ENCODE results near the gene CFL2. TPM values are rescaled to one million over a fixed set of nuclear protein-coding genes. Genes with fewer than 3 reads are reported as not detected.

Gene CFL2
- total RNA-seq, 1 donor from 2014 or later: 7.8 TPM

DNA sequence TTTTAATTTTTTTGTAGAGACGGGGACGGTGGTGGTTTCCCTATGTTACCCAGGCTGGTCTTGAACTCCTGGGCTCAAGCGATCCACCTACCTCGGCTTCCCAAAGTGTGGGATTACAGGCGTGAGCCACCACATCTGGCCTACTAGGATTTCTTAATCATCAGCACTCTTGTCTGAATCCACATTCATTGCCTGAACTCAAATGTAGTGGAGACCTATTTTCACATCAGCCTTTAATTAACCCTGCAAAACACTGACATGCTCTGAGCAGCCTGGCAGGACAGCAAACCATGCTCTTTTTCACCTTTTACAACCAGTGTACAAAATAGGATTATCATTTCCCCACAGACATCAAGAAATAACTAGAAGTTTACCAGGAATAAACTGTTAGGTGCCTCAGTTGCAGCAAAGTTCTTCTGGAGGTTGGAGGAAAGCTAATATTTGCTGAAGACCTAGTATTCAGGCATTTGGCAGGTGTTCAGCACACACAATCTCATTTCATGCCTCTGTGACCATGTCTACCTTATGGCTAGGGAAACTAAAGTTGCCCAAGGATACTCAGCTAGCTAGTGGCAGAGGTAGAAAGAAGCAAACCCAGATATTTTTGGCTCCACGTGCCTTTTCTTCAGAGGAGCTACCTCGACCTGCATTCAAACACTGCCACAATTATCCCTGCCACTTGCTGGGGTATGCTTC lies 37.7 kb downstream of the CFL2 start:
- intact Hi-C loops (cut with micrococcal nuclease): loop anchor here (10.0 kb wide), 1 partner anchor 1008 kb away; no protein-coding TSS in a partner anchor

- intact Hi-C loops (cut with micrococcal nuclease): loop anchor here (2.0 to 10.0 kb wide), 4 partner anchors 39 to 1011 kb away; no protein-coding TSS in a partner anchor
These were observed 40.7 kb downstream of the CFL2 start for GRCh38 chr14:34673702-34674101.

DNA sequence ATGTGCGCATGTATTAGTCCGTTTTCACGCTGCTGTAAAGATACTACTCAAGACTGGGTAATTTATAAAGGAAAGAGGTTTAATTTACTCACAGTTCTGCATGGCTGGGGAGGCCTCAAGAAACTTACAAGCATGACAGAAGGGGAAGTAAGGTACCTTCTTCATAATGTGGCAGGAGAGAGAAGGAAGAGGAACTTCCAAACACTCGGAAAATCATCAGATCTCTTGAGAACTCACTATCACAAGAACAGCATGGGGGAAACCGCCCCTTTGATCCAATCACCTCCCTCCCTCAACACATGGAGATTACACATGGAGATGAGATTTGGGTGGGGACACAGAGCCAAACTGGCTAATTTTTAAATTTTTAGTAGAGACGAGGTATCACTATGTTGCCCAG lies 42.7 kb downstream of the CFL2 start:
- intact Hi-C loops (cut with micrococcal nuclease): loop anchor here (1.0 to 10.0 kb wide), 7 partner anchors 41 to 1013 kb away; partner anchors contain the start of gene SRP54

GRCh38 chr14:34668111-34668510 lies 46.3 kb downstream of the CFL2 start:
- intact Hi-C loops (cut with micrococcal nuclease): no loop called here

DNA sequence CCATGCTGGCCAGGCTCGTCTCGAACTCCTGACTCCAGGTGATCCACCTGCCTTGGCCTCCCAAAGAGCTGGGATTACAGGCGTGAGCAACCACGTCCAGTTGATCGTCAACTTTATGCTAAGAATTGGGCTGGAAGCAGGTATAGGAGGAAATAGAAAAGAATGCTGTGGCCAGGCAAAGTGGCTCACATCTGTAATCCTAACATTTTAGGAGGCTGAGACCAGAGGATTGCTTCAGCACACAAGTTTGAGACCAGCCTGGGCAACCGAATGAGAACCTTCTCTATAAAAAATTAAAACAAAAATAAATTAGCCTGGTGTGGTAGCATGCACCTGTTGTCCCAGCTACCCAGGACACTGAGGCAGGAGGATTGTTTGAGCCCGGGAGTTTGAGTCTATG lies 47.4 kb downstream of the CFL2 start:
- intact Hi-C loops (cut with micrococcal nuclease): no loop called here

DNA sequence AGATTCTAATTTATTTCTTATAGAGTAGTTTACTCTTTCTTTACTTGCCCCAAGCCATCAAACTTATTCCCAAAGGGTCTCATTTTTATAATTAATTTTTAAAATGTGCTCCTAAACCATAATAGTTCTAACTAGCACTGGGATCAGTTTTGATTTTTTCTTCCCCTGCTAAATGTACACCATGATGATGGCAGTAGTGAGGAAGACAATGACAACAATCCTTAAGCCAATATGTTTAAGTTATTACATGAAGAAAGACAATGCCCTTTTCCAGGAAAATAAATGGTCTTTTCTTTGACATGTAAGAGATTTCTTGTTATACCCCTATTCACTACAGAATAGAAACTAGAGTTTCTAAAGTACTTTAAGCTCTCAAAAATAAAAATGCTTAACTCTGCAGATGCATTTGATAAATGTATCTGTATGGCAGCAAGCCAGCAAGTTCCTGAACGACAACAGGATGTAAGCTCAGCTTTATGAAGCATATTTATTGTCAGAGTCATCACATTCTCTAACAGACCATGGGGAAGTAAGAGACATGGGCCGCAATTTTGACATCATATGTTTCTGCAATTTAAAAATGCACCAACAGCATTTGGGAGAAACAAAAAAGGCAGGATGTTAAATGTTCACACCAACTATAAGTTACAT lies 48.5 kb downstream of the CFL2 start:
- intact Hi-C loops (cut with micrococcal nuclease): no loop called here

GRCh38 chr14:34662561-34663088 lies 51.8 kb downstream of the CFL2 start:
- intact Hi-C loops (cut with micrococcal nuclease): no loop called here

GRCh38 chr14:34660796-34661195 lies 53.6 kb downstream of the CFL2 start:
- intact Hi-C loops (cut with micrococcal nuclease): no loop called here

Other genes starting within 250 kb of the CFL2 start
- gene EAPP, start 174.9 kb downstream of the CFL2 start, total RNA-seq: 34.8 and 35.1 TPM in 2 replicates
- 86.6 and 88.4 TPM in 2 replicates for gene SNX6, start 84.4 kb downstream of the CFL2 start, total RNA-seq
- gene BAZ1A, start 160.8 kb upstream of the CFL2 start, total RNA-seq: 55.0 and 58.6 TPM in 2 replicates

Measured in T-helper 1 cell treated with Interleukin-12 subunit alpha and Interleukin-12 subunit beta and Interleukin-4 antibody, amounts not matched to agents 30 ng/mL and 1 ng/mL, for 36 hours (primary cell).